ENCODE measurements around the gene ARMC5. TPM values are rescaled to one million over a fixed set of nuclear protein-coding genes. Genes with fewer than 3 reads are reported as not detected.

The ARMC5 gene
- total and polyA plus RNA-seq, 10 of the 15 experiments (the other 5 are each of a cell fraction or from before 2014, with no cell fraction given), result 0.06 to 13.2 (median 5.6) TPM

DNA sequence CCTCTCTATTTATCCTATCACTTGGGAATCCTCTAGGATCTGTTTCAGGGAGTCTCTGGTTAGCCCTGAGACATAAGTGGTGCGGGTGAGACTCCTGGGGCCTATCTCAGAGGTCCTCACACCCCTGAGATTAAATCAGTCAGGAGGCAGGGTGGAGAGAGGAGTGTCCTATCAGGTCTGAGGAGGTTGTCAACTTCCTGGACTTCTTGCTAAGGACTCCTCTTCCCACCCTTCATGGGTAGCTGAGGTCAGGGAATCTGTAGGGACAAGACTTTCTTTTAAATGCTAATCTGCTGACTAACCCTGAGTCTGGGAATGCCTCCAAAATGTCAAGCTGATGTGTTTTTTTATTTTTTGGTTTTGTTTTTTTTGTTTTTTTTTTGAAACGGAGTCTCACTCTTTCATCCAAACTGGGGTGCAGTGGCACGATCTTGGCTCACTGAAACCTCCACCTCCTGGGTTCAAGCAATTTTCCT is 6.6 kb upstream of the ARMC5 start:
- no peak overlapping the region for H3K4me2 ChIP-seq (ENCODE audit: control insufficient read depth, insufficient read depth)
- TF ChIP-seq, protein P1, sequence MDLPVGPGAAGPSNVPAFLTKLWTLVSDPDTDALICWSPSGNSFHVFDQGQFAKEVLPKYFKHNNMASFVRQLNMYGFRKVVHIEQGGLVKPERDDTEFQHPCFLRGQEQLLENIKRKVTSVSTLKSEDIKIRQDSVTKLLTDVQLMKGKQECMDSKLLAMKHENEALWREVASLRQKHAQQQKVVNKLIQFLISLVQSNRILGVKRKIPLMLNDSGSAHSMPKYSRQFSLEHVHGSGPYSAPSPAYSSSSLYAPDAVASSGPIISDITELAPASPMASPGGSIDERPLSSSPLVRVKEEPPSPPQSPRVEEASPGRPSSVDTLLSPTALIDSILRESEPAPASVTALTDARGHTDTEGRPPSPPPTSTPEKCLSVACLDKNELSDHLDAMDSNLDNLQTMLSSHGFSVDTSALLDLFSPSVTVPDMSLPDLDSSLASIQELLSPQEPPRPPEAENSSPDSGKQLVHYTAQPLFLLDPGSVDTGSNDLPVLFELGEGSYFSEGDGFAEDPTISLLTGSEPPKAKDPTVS (IDR thresholded peaks at IDR 0.05; ENCODE audit: low read depth, low read length), result no peak
- TF ChIP-seq RFX5 (IDR thresholded peaks at IDR 0.05; ENCODE audit: low read depth, low read length), result no peak
- no peak for TF ChIP-seq ASH2L (IDR thresholded peaks at IDR 0.05; ENCODE audit: borderline replicate concordance, low read depth)
- no peak for TF ChIP-seq STAT1 (conservative IDR thresholded peaks at IDR 0.05)
- no peak for TF ChIP-seq TAF1 (IDR thresholded peaks at IDR 0.05; ENCODE audit: borderline replicate concordance, low read depth, low read length)
- no peak for TF ChIP-seq FOXK2 (IDR thresholded peaks at IDR 0.05)
- no peak for TF ChIP-seq CREM (IDR thresholded peaks at IDR 0.05; ENCODE audit: low read depth)
- TF ChIP-seq TCF12 (IDR thresholded peaks at IDR 0.05; ENCODE audit: low read depth, low read length), result no peak
- TF ChIP-seq MYC (IDR thresholded peaks at IDR 0.05; ENCODE audit: insufficient read depth, insufficient read length, insufficient replicate concordance, low read length, severe bottlenecking), result no peak
- no peak for TF ChIP-seq NFYB (IDR thresholded peaks at IDR 0.05; ENCODE audit: insufficient read depth, low read depth, low read length)
- TF ChIP-seq ZBTB11 (CRISPR knock-in tag; IDR thresholded peaks at IDR 0.05), result no peak
- no peak for TF ChIP-seq BMI1 (IDR thresholded peaks at IDR 0.05; ENCODE audit: borderline replicate concordance)
- no peak for TF ChIP-seq GABPA (IDR thresholded peaks at IDR 0.05; ENCODE audit: low read depth)
- no peak for TF ChIP-seq POLR2AphosphoS5 (IDR thresholded peaks at IDR 0.05; ENCODE audit: low read length)
- TF ChIP-seq, protein P2, sequence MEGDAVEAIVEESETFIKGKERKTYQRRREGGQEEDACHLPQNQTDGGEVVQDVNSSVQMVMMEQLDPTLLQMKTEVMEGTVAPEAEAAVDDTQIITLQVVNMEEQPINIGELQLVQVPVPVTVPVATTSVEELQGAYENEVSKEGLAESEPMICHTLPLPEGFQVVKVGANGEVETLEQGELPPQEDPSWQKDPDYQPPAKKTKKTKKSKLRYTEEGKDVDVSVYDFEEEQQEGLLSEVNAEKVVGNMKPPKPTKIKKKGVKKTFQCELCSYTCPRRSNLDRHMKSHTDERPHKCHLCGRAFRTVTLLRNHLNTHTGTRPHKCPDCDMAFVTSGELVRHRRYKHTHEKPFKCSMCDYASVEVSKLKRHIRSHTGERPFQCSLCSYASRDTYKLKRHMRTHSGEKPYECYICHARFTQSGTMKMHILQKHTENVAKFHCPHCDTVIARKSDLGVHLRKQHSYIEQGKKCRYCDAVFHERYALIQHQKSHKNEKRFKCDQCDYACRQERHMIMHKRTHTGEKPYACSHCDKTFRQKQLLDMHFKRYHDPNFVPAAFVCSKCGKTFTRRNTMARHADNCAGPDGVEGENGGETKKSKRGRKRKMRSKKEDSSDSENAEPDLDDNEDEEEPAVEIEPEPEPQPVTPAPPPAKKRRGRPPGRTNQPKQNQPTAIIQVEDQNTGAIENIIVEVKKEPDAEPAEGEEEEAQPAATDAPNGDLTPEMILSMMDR (IDR thresholded peaks at IDR 0.05 in 2 of 3, conservative IDR thresholded peaks at IDR 0.05 in 1 of 3; ENCODE audit: control insufficient read depth in 2 of 3, extremely low read depth in 1 of 3, insufficient read depth in 1 of 3, low read depth in 3 of 3, low read length in 3 of 3), result no peak
- in situ Hi-C loops (cut with MboI), result no loop called here

More for the DNA sequence above, 6.6 kb upstream of the ARMC5 start:
- H3K9ac ChIP-seq (ENCODE audit: control insufficient read depth, insufficient read depth, low read length), result no peak overlapping the region
- DNase-seq (ENCODE audit: low read depth, low spot score) (no peak), FAIRE-seq (no peak), ATAC-seq (no peak)
- H3K36me3 ChIP-seq (ENCODE audit: control insufficient read depth in 2 of 2, insufficient read depth in 2 of 2, low read length in 1 of 2), result no peaks in the 10 kb centered on the region
- no TSS peak for BruUV-seq (replicated peaks)
- peaks cover 7% of the 10 kb centered on the region; the same call in 1 of the 2 replicates for H4K20me1 ChIP-seq (ENCODE audit: control insufficient read depth, insufficient read depth)
- H3K27ac ChIP-seq (ENCODE audit: control insufficient read depth, insufficient read depth), result no peak overlapping the region
- ChIA-PET CTCF (interaction anchor here (0.8 to 3.0 kb wide), 4 partner anchors 8 to 416 kb away, joined by 3 to 11 read pairs (median 7); partner anchors contain the start of gene ZNF843), RAD21 (ENCODE audit: unreplicated experiment) (interaction anchor here (1.2 kb wide), 1 partner anchor 415 kb away, joined by 3 read pairs; no protein-coding TSS in a partner anchor), POLR2A (interaction anchor here (0.5 kb wide), 1 partner anchor 485 kb away, joined by 3 read pairs; no protein-coding TSS in a partner anchor), SMC1A (ENCODE audit: uncharacterized antibody, unreplicated experiment) (interaction anchor here (0.6 to 1.6 kb wide), 3 partner anchors 14 to 354 kb away, joined by 3 to 5 read pairs (median 4); no protein-coding TSS in a partner anchor)
- peaks cover 21% of the 10 kb centered on the region for H3K79me2 ChIP-seq (ENCODE audit: control insufficient read depth, insufficient read depth, low read length)
- H2AFZ ChIP-seq (ENCODE audit: control insufficient read depth, low read depth, low read length), result no peak overlapping the region
- no peak overlapping the region for H3K4me3 ChIP-seq
- no peaks in the 10 kb centered on the region for H3K9me3 ChIP-seq (replicated peaks; ENCODE audit: control insufficient read depth, insufficient read depth, low read length)
- H3K27me3 ChIP-seq (replicated peaks in 1 of 2; ENCODE audit: control insufficient read depth in 2 of 2, insufficient read depth in 2 of 2, low read length in 1 of 2), result no peaks in the 10 kb centered on the region
- H3K4me1 ChIP-seq (ENCODE audit: control insufficient read depth, insufficient read depth, low read length), result peaks cover 16% of the 10 kb centered on the region
- intact Hi-C loops (cut with micrococcal nuclease; ENCODE audit: unreplicated experiment), result no loop called here
- 97% methylated on average over 3 of the region's 3 CpGs for WGBS (ENCODE audit: insufficient coverage, insufficient replicate concordance, low lambda C conversion rate, missing lambda C conversion rate)

Data from GM12878 (cell line).